HepG2 (cell line): ENCODE data around the gene GRB10. TPM values are rescaled to one million over a fixed set of nuclear protein-coding genes. Genes with fewer than 3 reads are reported as not detected.

Experiments used
- ATAC-seq: fragments of 200-7000 bp; cut with Tn5 transposase; 3 replicates; pipeline ENCODE4 v1.9.1; 2020; ENCODE audit warnings: mild to moderate bottlenecking, moderate library complexity
- BruUV-seq: library from RNA; stranded (reverse); fragments of 400-500 nt; replicated peaks from 2 replicates; lab custom pipeline; 2021; lab: Mats Ljungman, UMichigan
- CTCF ChIA-PET: fragments of 300-600 bp; formaldehyde crosslinking; extraction: SDS; loops from one replicate; lab custom pipeline; 2021; ENCODE audit warnings: low total read pairs, inconsistent platforms, low intra/inter-chr PET ratio; lab: Yijun Ruan, JAX
- POLR2A ChIA-PET: fragments of 350-600 bp; sonication (Branson Sonifier 250); formaldehyde crosslinking; loops from one replicate; lab custom pipeline; 2020; ENCODE audit warnings: antibody characterized with exemption, inconsistent platforms; lab: Yijun Ruan, JAX
- DNase-seq: peaks from one replicate; pipeline ENCODE4 v3.0.0-alpha.2; 2015; ENCODE audit warnings: low spot score
- FAIRE-seq: peaks from 3 replicates; lab custom pipeline; 2011; peaks lifted over from hg19 to GRCh38; lab: Jason Lieb, UNC
- H2AFZ ChIP-seq: one replicate; pipeline ENCODE4 v1.6.1; 2011; ENCODE audit warnings: low read length, inconsistent platforms
- H3K27ac ChIP-seq: fragments of 300-600 bp; 3 replicates; pipeline ENCODE4 v1.8.0; 2011; ENCODE audit warnings: mixed run types, mild to moderate bottlenecking, mixed read lengths, low read length, inconsistent platforms; ENCODE audit not compliant: insufficient read depth; ENCODE audit errors: extremely low read length
- H3K27me3 ChIP-seq, 2 experiments: fragments of 200-600 bp in 1 of 2; 2 replicates in 1 of 2; 3 replicates in 1 of 2; pipeline versions ENCODE4 v1.6.0 to v1.8.0; 2011; ENCODE audit warnings: low read length in 2 of 2, mild to moderate bottlenecking in 2 of 2, moderate library complexity in 2 of 2, inconsistent platforms in 1 of 2; ENCODE audit not compliant: insufficient read depth in 2 of 2, control insufficient read depth in 1 of 2
- H3K36me3 ChIP-seq, 2 experiments: fragments of 200-600 bp in 1 of 2; replicated peaks in 1 of 2; 2 replicates in 1 of 2; 3 replicates in 1 of 2; pipeline versions ENCODE4 v1.5.1 to v1.8.0; 2011; ENCODE audit warnings: low read length in 2 of 2, inconsistent platforms in 1 of 2; ENCODE audit not compliant: insufficient read depth in 2 of 2, control insufficient read depth in 1 of 2
- H3K4me1 ChIP-seq: 2 replicates; pipeline ENCODE4 v1.5.1; 2012; ENCODE audit warnings: low read length, inconsistent platforms; ENCODE audit not compliant: insufficient read depth
- H3K4me2 ChIP-seq: 2 replicates; pipeline ENCODE4 v1.6.0; 2011; ENCODE audit warnings: low read depth, low read length, inconsistent platforms
- H3K4me3 ChIP-seq, 3 experiments: fragments of 200-600 bp in 1 of 3; sonication (generic), shearing (Covaris generic) in 1 of 3; replicated peaks in 1 of 3; 2 replicates each; pipeline ENCODE4 v1.5.1; 2011 to 2016; ENCODE audit warnings: low read length in 3 of 3, inconsistent platforms in 2 of 3, low read depth in 2 of 3, mild to moderate bottlenecking in 2 of 3, control low read depth in 1 of 3, mixed read lengths in 1 of 3; ENCODE audit not compliant: insufficient read depth in 1 of 3
- H3K79me2 ChIP-seq: one replicate; pipeline ENCODE4 v1.6.1; 2011; ENCODE audit warnings: low read length, inconsistent platforms; ENCODE audit not compliant: insufficient read depth
- H3K9ac ChIP-seq: 2 replicates; pipeline ENCODE4 v1.6.0; 2011; ENCODE audit warnings: mild to moderate bottlenecking, low read depth, low read length, inconsistent platforms; ENCODE audit not compliant: insufficient read depth
- H3K9me3 ChIP-seq: 2 replicates; pipeline ENCODE4 v1.5.1; 2012; ENCODE audit warnings: mild to moderate bottlenecking, low read length
- H4K20me1 ChIP-seq: 2 replicates; pipeline ENCODE4 v1.6.0; 2011; ENCODE audit warnings: inconsistent platforms, mild to moderate bottlenecking, low read length, moderate library complexity; ENCODE audit not compliant: insufficient read depth
- GABPA ChIP-seq, 2 experiments: IDR thresholded peaks; 2 replicates each; pipeline ENCODE4 v1.6.1; 2011 to 2016; ENCODE audit warnings: low read depth in 2 of 2, low read length in 1 of 2, missing biosample characterization in 1 of 2, missing genetic modification characterization in 1 of 2
- KDM5B ChIP-seq: sonication (generic); formaldehyde crosslinking; IDR thresholded peaks from 2 replicates; pipeline ENCODE4 v1.4.0; 2020; ENCODE audit warnings: missing genetic modification reagents, mild to moderate bottlenecking, borderline replicate concordance
- MED13 ChIP-seq: sonication (generic); formaldehyde crosslinking; IDR thresholded peaks from 2 replicates; pipeline ENCODE4 v1.5.0; 2020; ENCODE audit warnings: missing genetic modification reagents
- MXD3 ChIP-seq: IDR thresholded peaks from 2 replicates; pipeline ENCODE4 v1.6.1; 2016; ENCODE audit warnings: mild to moderate bottlenecking, missing biosample characterization, missing genetic modification reagents
- THRA ChIP-seq: sonication (generic); formaldehyde crosslinking; IDR thresholded peaks from 2 replicates; pipeline ENCODE4 v1.4.0; 2020; ENCODE audit warnings: missing genetic modification reagents, borderline replicate concordance
- ZC3H4 ChIP-seq: sonication (generic); formaldehyde crosslinking; IDR thresholded peaks from 2 replicates; pipeline ENCODE4 v1.4.0; 2020; ENCODE audit warnings: missing genetic modification reagents, borderline replicate concordance
- ZFP36L2 ChIP-seq: sonication (generic); formaldehyde crosslinking; IDR thresholded peaks from 2 replicates; pipeline ENCODE4 v1.4.0; 2020; ENCODE audit warnings: missing genetic modification reagents
- ZNF136 ChIP-seq: sonication (generic); formaldehyde crosslinking; IDR thresholded peaks from 2 replicates; pipeline ENCODE4 v1.8.1; 2022; ENCODE audit warnings: low read depth, mild to moderate bottlenecking, moderate library complexity, missing genetic modification reagents
- ZNF335 ChIP-seq: sonication (generic); formaldehyde crosslinking; IDR thresholded peaks from 2 replicates; pipeline ENCODE4 v1.4.0; 2020; ENCODE audit warnings: missing genetic modification reagents
- ZNF687 ChIP-seq: sonication (generic); formaldehyde crosslinking; IDR thresholded peaks from 2 replicates; pipeline ENCODE4 v1.5.1; 2020; ENCODE audit warnings: mild to moderate bottlenecking, missing genetic modification reagents, moderate library complexity
- WGBS: methylation state at CpG from one replicate; pipeline ENCODE4 v1.1.6; 2017; ENCODE audit warnings: low lambda C conversion rate; 5-methylcytosine and 5-hydroxymethylcytosine counted together
- in situ Hi-C: cut with HindIII; loops from 2 replicates; pipeline ENCODE4 v1.10.0; 2017; ENCODE audit warnings: low pct_unique_long_range_greater_than_20kb; ENCODE audit not compliant: extremely low pct_ligation_motif_present
- intact Hi-C: fragments of 100-400 bp; cut with micrococcal nuclease; formaldehyde crosslinking; loops from one replicate; pipeline ENCODE4 v1.10.0; 2022; ENCODE audit not compliant: unreplicated experiment
- polyA plus RNA-seq, 8 experiments: library from polyadenylated mRNA; depleted of rRNA in 3 of 8; stranded (reverse) in 7 of 8; unstranded in 1 of 8; fragments of >200 nt; fragmentation: Illumina TruSeq in 4 of 8; extraction: Trizol in 4 of 8; gene quantifications; 2 replicates each; pipeline versions ENCODE4 v1.2.1 to v1.2.3, GENCODE V29; 2011 to 2016; ENCODE audit warnings: low read depth in 4 of 8, missing spikeins in 1 of 8, mixed read lengths in 1 of 8; ENCODE audit not compliant: insufficient read depth in 1 of 8
- total RNA-seq, 5 experiments: library from RNA; depleted of rRNA; stranded (reverse); fragments of >200 nt; fragmentation: Illumina TruSeq; extraction: Trizol; gene quantifications; 2 replicates each; pipeline ENCODE4 v1.2.3, GENCODE V29; 2016; ENCODE audit warnings: low read depth in 1 of 5
- TF ChIP-seq, protein P1 (sequence below): sonication (generic); formaldehyde crosslinking; conservative IDR thresholded peaks from 2 replicates; pipeline ENCODE4 v1.4.0; 2020; ENCODE audit warnings: missing genetic modification reagents

GRB10 gene
- total and polyA plus RNA-seq, 2 of the 13 experiments (the other 11 are each of a cell fraction or from before 2014, with no cell fraction given): 4.0 to 6.8 TPM

GRCh38 chr7:50633414-50633710 lies 149.3 kb downstream of the GRB10 start:
- WGBS: 79% methylated on average over 1 of the region's 1 CpG

More at GRCh38 chr7:50633414-50633710, 149.3 kb downstream of the GRB10 start:
- ChIA-PET POLR2A (no interaction called here), CTCF (interaction anchor here (0.9 to 2.9 kb wide), 5 partner anchors 18 to 165 kb away, joined by 3 to 31 read pairs (median 5); no protein-coding TSS in a partner anchor)
- no peak overlapping the region for H2AFZ ChIP-seq
- intact Hi-C loops (loop anchor here (1.0 to 2.0 kb wide), 2 partner anchors 165 to 527 kb away; no protein-coding TSS in a partner anchor), in situ Hi-C loops (no loop called here)
- H3K27me3 ChIP-seq: no peaks in the 10 kb centered on the region
- FAIRE-seq (no peak), DNase-seq (no peak), ATAC-seq (no peak)
- H3K9ac ChIP-seq: no peak overlapping the region
- TF ChIP-seq ZNF687 (CRISPR knock-in tag): no peak
- TF ChIP-seq KDM5B: no peak
- no peak for TF ChIP-seq MXD3
- TF ChIP-seq ZC3H4 (CRISPR knock-in tag): no peak
- no peak for TF ChIP-seq THRA (CRISPR knock-in tag)
- TF ChIP-seq ZNF136 (CRISPR knock-in tag): no peak
- TF ChIP-seq ZFP36L2: no peak
- no peak for TF ChIP-seq ZNF335 (CRISPR knock-in tag)
- TF ChIP-seq GABPA (IDR thresholded peaks at IDR 0.05; ENCODE audit: low read depth, low read length): no peak
- TF ChIP-seq GABPA (CRISPR knock-in tag; IDR thresholded peaks at IDR 0.05; ENCODE audit: low read depth): no peak
- TF ChIP-seq MED13 (CRISPR knock-in tag): no peak
- TF ChIP-seq, protein P1, sequence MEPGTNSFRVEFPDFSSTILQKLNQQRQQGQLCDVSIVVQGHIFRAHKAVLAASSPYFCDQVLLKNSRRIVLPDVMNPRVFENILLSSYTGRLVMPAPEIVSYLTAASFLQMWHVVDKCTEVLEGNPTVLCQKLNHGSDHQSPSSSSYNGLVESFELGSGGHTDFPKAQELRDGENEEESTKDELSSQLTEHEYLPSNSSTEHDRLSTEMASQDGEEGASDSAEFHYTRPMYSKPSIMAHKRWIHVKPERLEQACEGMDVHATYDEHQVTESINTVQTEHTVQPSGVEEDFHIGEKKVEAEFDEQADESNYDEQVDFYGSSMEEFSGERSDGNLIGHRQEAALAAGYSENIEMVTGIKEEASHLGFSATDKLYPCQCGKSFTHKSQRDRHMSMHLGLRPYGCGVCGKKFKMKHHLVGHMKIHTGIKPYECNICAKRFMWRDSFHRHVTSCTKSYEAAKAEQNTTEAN (CRISPR knock-in tag): no peak
- no peaks in the 10 kb centered on the region for H3K36me3 ChIP-seq
- H3K9me3 ChIP-seq: no peaks in the 10 kb centered on the region
- no peak overlapping the region for H3K4me3 ChIP-seq
- H3K79me2 ChIP-seq: no peaks in the 10 kb centered on the region
- peaks cover 18% of the 10 kb centered on the region for H3K4me1 ChIP-seq
- no peak overlapping the region for H3K27ac ChIP-seq
- H4K20me1 ChIP-seq: no peaks in the 10 kb centered on the region
- no peak overlapping the region for H3K4me2 ChIP-seq
- BruUV-seq: no TSS peak
